Heart left ventricle (tissue), 16 donors: ENCODE measurements around the gene MRPL34. TPM values are rescaled to one million over a fixed set of nuclear protein-coding genes. Genes with fewer than 3 reads are reported as not detected.

Experiments used
- ATAC-seq, 4 donors: fragments of 200-7000 bp; cut with Tn5 transposase; one replicate each; pipeline ENCODE4 v1.9.1; 2020 to 2022; ENCODE audit warnings: moderate library complexity in 4 of 4, mild to moderate bottlenecking in 3 of 4, moderate number of reproducible peaks in 1 of 4
- DNase-seq, 5 donors: peaks; one replicate each; pipeline ENCODE4 v3.0.0-alpha.2; 2020
- H3K27ac ChIP-seq, 12 donors: fragments of 200-600 bp; sonication (generic) in 4 of 12; one replicate each; pipeline versions ENCODE4 v1.5.0 to v1.8.0; 2016 to 2022; ENCODE audit warnings: mild to moderate bottlenecking in 2 of 12
- H3K27me3 ChIP-seq, 9 donors: fragments of 200-600 bp; sonication (generic) in 2 of 9; one replicate each; pipeline versions ENCODE4 v1.5.1 to v1.8.0; 2016 to 2022; ENCODE audit warnings: mild to moderate bottlenecking in 3 of 9
- H3K36me3 ChIP-seq, 9 donors: fragments of 200-600 bp; sonication (generic) in 2 of 9; one replicate each; pipeline versions ENCODE4 v1.5.0 to v1.8.0; 2018 to 2022; ENCODE audit warnings: mild to moderate bottlenecking in 2 of 9
- H3K4me1 ChIP-seq, 12 donors: fragments of 200-600 bp; sonication (generic) in 4 of 12; one replicate each; pipeline versions ENCODE4 v1.5.0 to v1.8.0; 2016 to 2022; ENCODE audit warnings: mild to moderate bottlenecking in 3 of 12
- H3K4me3 ChIP-seq, 12 donors: fragments of 200-600 bp; sonication (generic) in 4 of 12; one replicate each; pipeline versions ENCODE4 v1.5.0 to v1.8.0; 2017 to 2022; ENCODE audit warnings: mild to moderate bottlenecking in 9 of 12, moderate library complexity in 4 of 12
- H3K9me3 ChIP-seq, 12 donors: fragments of 200-600 bp; sonication (generic) in 4 of 12; one replicate each; pipeline versions ENCODE4 v1.5.0 to v1.8.0; 2016 to 2022; ENCODE audit warnings: mild to moderate bottlenecking in 1 of 12
- CTCF ChIP-seq, 12 donors: fragments of 200-600 bp; sonication (generic) in 4 of 12; IDR thresholded peaks; one replicate each; pipeline versions ENCODE4 v1.5.0 to v1.8.0; 2018 to 2022; ENCODE audit warnings: antibody characterized with exemption in 12 of 12, mild to moderate bottlenecking in 5 of 12
- POLR2A ChIP-seq, 2 donors: fragments of 450-650 bp; IDR thresholded peaks; one replicate each; pipeline ENCODE4 v1.6.1; 2017; ENCODE audit warnings: antibody characterized with exemption in 2 of 2, mild to moderate bottlenecking in 2 of 2, moderate library complexity in 2 of 2
- WGBS, 4 donors: extraction: QIAGEN DNeasy Blood & Tissue Kit in 2 of 4; methylation state at CpG; one replicate each; pipeline versions ENCODE4 v1.1.5 to v1.1.7; 2013 to 2018; 5-methylcytosine and 5-hydroxymethylcytosine counted together
- intact Hi-C, 10 donors: fragments of 100-400 bp; cut with DNase I; formaldehyde crosslinking; loops; one replicate each; pipeline versions ENCODE4 v1.11.1 to v1.14.2; 2022
- polyA plus RNA-seq, 2 donors: library from polyadenylated mRNA; stranded (reverse); fragments of 200-250 nt; gene quantifications; one replicate each; pipeline ENCODE4 v1.2.3, GENCODE V29; 2013
- total RNA-seq, 9 donors: library from RNA; depleted of rRNA in 2 of 9; stranded (reverse); fragments of >200 nt in 2 of 9; fragmentation: NEBNext Ultra II Directional in 3 of 9; extraction: Animal tissue kit (Norgen Biotek cat#: 25700) in 3 of 9; gene quantifications; one replicate each; pipeline versions ENCODE4 v1.1.0 to v1.2.4, GENCODE V29; 2016 to 2023
- donor health status: ischemic (EF 13 %, LVEDD 7.1; RV severe dilation, severe dysfunction).
- donor health status: healthy with polysubstance abuse.
- donor health status: DM: no; HTN: yes; CAD: no.
- donor health status: DM: no; HTN: no; CAD: no.
- donor health status: ischemic (EF 25% LVEDD 6.9; RV normal size, moderate dysfunction).
- donor health status: ischemic (EF 25% LVEDD 5.7; RV mildly dilated, moderate dysfunction).
- donor health status: healthy.
- donor health status: DM: yes; HTN: yes; CAD: no.
- donor health status: ischemic (EF 35%, LVEDD 5.7; RV mildly dilated, moderate dysfunction).
- donor health status: nonischemic (EF 11% LVEDD 7.7; RV severe dilation, severe dysfunction).
- donor health status: DM: yes; HTN: yes; CAD: no.
- donor health status: PGD.
- donor health status: ischemic (EF 29% LVEDD 5.4; RV normal size, mild dysfunction).
- donor health status: nonischemic (EF 23%, LVEDD 6.1; RV moderate dilation, normal function).

The MRPL34 gene
- total and polyA plus RNA-seq, 11 donors = 97.8 to 389 (median 190) TPM

- H3K9me3 ChIP-seq = no peaks in the 10 kb centered on the region
- intact Hi-C loops = loop anchor here in 9 of 10 donors (1.0 to 10.0 kb wide), 13 partner anchors 22 to 510 kb away; partner anchors contain the start of gene USE1 (in 1 of the 9)
These were observed 23.1 kb upstream of the MRPL34 start for GRCh38 chr19:17282488-17283125.

GRCh38 chr19:17283504-17283996, 22.1 kb upstream of the MRPL34 start:
- TF ChIP-seq CTCF (IDR thresholded peaks at IDR 0.05) (no peak), POLR2A (IDR thresholded peaks at IDR 0.05) (no peak)
- no peaks in the 10 kb centered on the region for H3K9me3 ChIP-seq
- peaks cover 0 to 10% (median 5%) of the 10 kb centered on the region in 9 donors for H3K36me3 ChIP-seq
- H3K27me3 ChIP-seq = peaks cover 7 to 21% (median 14%) of the 10 kb centered on the region in 9 donors
- 93 to 100% (median 96%) methylated on average over 4 to 7 of the region's 7 CpGs for WGBS, 4 donors
- ATAC-seq (no peak), DNase-seq (no peak)
- H3K4me1 ChIP-seq = peaks cover 0 to 17% (median 13%) of the 10 kb centered on the region in 12 donors
- no peak overlapping the region for H3K27ac ChIP-seq
- no peak overlapping the region for H3K4me3 ChIP-seq
- intact Hi-C loops = loop anchor here in 9 of 10 donors (2.0 to 10.0 kb wide), 10 partner anchors 23 to 511 kb away; partner anchors contain the start of gene USE1 (in 1 of the 9)

More at GRCh38 chr19:17282488-17283125, 23.1 kb upstream of the MRPL34 start:
- ATAC-seq (peak; percentile 83 to 96 (median 94)), DNase-seq (peak; percentile 77 to 91 (median 84))
- peak overlapping the region in 10 of 12 donors; percentile 10 to 56 (median 42) for H3K4me3 ChIP-seq
- WGBS, 4 donors = 3 to 7% (median 4%) methylated on average over 11 to 45 of the region's 45 CpGs
- H3K27ac ChIP-seq = no peak overlapping the region
- peaks cover 7 to 21% (median 14%) of the 10 kb centered on the region in 9 donors for H3K27me3 ChIP-seq
- peak; percentile 90 to 98 (median 95) for TF ChIP-seq CTCF (IDR thresholded peaks at IDR 0.05)
- no peak for TF ChIP-seq POLR2A (IDR thresholded peaks at IDR 0.05)
- peaks cover 0 to 18% (median 11%) of the 10 kb centered on the region in 9 donors for H3K36me3 ChIP-seq
- H3K4me1 ChIP-seq = peaks cover 0 to 17% (median 13%) of the 10 kb centered on the region in 12 donors

- no peaks in the 10 kb centered on the region for H3K36me3 ChIP-seq
- H3K27ac ChIP-seq = no peak overlapping the region
- WGBS, 4 donors = 87 to 93% (median 91%) methylated on average over 11 to 18 of the region's 18 CpGs
- TF ChIP-seq POLR2A (IDR thresholded peaks at IDR 0.05) = no peak
- no peak for TF ChIP-seq CTCF (IDR thresholded peaks at IDR 0.05)
- intact Hi-C loops = loop anchor here in 4 of 10 donors (2.0 to 10.0 kb wide), 3 partner anchors 71 to 511 kb away; partner anchors contain the start of gene USE1 (in 1 of the 4)
- DNase-seq (no peak), ATAC-seq (no peak)
- H3K27me3 ChIP-seq = peaks cover 7 to 20% (median 14%) of the 10 kb centered on the region in 9 donors
- H3K4me3 ChIP-seq = no peak overlapping the region
- H3K4me1 ChIP-seq = peaks cover 0 to 22% (median 13%) of the 10 kb centered on the region in 12 donors
- no peaks in the 10 kb centered on the region for H3K9me3 ChIP-seq
These were observed 20.1 kb upstream of the MRPL34 start for GRCh38 chr19:17285415-17286135.
